ENCODE results near the gene SERPINA4.

The SERPINA4 gene

GRCh38 chr14:94619297-94619696, 58.1 kb downstream of the SERPINA4 start:
- no peak for DNase-seq
